Spleen (tissue), 7 donors: ENCODE data around the gene PCSK7.
"Not testable (repeated sequence)": the region's sequence is repeated elsewhere in the genome, so short reads cannot be mapped to it uniquely, and the experiment has no call there.

Experiments
- CTCF ChIP-seq, 11 experiments: fragments of 200-600 bp in 7 of 11; fragments of 450-650 bp in 4 of 11; sonication (generic) in 4 of 11; IDR thresholded peaks in 8 of 11; conservative IDR thresholded peaks in 3 of 11; 1 replicate in 7 of 11; 2 replicates in 4 of 11; pipeline versions ENCODE4 v1.4.0 to v1.8.0; 2016 to 2021; ENCODE audit warnings: antibody characterized with exemption in 11 of 11, inconsistent platforms in 4 of 11, mild to moderate bottlenecking in 1 of 11
- POLR2A ChIP-seq, 3 donors: fragments of 450-650 bp; IDR thresholded peaks; one replicate each; pipeline ENCODE4 v1.5.1; 2017; ENCODE audit warnings: antibody characterized with exemption in 3 of 3, mild to moderate bottlenecking in 1 of 3
- donor health status: DM: no; HTN: no; CAD: no; lungs with moderate emphysema.
- donor health status: DM: no; HTN: no; CAD: no.
- donor health status: DM: no; HTN: no; CAD: no.

DNA sequence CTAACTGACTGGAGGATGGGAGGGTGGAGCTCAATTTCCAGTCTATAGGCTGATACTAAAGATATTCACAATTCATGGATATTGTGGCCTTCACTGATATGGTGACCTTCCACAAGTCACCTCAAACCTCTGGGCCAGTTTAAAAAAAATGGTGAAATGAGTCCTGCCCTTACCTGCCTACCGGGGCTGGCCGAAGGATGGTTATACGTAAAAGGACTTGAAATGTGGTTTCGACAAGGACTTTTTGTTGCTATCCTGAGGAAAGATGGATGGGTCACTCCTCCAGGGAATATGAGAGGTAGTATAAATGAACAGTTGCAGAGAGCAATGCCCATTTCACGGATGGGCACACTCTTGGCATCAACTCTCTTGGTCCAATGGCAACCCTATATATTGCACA is 24.4 kb downstream of the PCSK7 start:
- not testable (repeated sequence) for TF ChIP-seq POLR2A (IDR thresholded peaks at IDR 0.05); CTCF (IDR thresholded peaks at IDR 0.05 in 8 of 11, conservative IDR thresholded peaks at IDR 0.05 in 3 of 11)
